GM21515 (cell line): Measurements from ENCODE around the gene PFAS.
"Not testable (repeated sequence)": the region's sequence is repeated elsewhere in the genome, so short reads cannot be mapped to it uniquely, and the experiment has no call there.

Experiments used
- ATAC-seq: cut with Tn5 transposase; IDR thresholded peaks from one replicate; pipeline ENCODE4 v1.9.1; 2021; ENCODE audit not compliant: unreplicated experiment

The PFAS gene

GRCh38 chr17:8248751-8249607 lies at the start of gene PFAS:
Gene PFAS (plus strand): TSS chr17:8249289. CDS start chr17:8253938, 4,649 bp downstream.
- peak; percentile 47 for ATAC-seq

DNA sequence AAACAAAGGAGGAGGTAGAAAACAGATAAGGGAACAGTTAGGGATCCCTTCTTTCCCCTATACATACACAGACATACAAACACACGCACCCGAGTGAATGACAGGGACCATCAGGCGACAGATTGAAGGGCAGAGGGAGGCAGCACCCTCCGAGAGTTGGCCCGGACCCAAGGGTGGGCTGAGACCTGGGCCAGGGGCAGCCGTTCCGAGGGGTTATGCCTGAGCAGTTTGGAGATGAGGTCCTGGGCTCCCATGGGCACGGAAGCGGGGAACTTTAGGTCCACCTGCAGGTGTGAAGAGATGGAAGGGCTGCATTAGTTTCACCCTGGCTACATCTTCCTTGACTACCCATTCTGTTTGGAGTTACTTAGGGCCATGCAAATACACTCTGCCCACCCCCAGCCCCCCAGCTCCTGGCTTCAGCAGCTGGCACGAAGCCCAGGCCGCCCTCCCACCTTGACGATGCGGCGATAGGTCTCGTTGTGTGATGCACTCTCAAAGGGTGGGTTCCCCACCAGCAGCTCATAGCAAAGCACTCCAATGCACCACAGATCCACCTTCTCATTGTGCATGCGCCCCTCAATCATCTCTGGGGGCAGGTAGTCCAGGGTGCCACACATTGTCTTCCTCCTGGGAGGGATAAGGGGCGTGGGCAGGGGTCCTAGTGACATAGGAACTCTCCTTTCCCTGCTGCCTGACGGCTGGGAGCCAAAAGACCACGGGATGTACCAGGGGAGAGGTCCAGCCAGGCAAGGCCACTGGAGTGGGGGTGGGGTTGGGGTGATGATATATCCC lies 44.1 kb upstream of the PFAS start:
- ATAC-seq = no peak

- no peak for ATAC-seq
Observed at GRCh38 chr17:8206536-8206935, 42.6 kb upstream of the PFAS start.

GRCh38 chr17:8209907-8210760 lies 39.0 kb upstream of the PFAS start, which contains the start of gene AURKB:
Gene AURKB (minus strand): TSS chr17:8210575. CDS start chr17:8210224, 351 bp downstream.
- ATAC-seq = peak; percentile 69

DNA sequence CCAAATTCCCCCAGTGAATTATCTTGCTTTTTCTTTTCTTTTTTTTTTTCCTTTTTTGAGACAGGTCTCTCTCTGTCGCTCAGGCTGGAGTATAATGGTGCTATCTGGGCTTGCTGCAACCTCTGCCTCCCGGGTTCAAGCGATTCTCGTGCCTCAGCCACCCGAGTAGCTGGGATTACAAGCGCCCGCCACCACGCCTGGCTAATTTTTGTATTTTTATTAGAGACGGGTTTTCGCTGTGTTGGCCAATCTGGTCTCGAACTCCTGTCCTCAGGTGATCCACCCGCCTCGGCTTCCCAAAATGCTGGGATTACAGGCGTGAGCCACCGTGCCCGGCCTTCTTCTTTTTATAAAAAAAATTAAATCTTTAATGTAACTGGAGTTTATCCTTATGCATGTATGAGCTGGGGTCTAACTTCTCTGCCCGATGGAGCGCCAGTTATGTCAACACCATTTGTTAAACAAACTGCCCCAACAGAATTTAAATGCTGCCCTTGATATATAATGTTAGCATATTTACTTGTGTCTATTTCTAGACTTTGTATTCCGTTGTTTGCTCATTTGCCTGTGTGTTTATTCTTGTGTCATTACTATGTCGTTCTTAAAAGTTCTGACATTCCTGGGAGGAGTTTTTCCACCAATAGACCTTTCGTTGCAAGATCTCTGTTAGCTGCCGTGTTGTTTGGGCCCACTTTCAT lies 38.2 kb upstream of the PFAS start:
- no peak for ATAC-seq

- no peak for ATAC-seq
Observed at GRCh38 chr17:8212312-8213180, 36.5 kb upstream of the PFAS start.

DNA sequence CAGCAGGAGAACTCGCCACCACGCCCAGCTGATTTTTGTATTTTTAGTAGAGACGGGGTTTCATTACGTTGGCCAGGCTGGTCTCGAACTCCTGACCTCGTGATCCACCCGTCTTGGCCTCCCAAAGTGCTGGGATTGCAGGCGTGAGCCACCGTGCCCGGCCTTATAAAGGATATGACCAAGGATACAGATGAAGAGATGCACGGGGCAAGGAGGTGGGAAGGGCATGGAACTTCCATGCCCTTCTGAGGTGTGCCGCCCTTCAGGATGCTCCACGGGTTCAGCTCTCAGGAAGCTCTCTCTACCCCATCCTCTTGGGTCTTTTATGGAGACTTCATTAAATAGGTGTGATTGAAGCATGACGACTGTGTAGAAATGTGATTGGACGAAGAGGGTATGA lies 35.1 kb upstream of the PFAS start:
- not testable (repeated sequence) for ATAC-seq

- ATAC-seq = no peak
Observed at GRCh38 chr17:8220783-8221662, 28.1 kb upstream of the PFAS start.

DNA sequence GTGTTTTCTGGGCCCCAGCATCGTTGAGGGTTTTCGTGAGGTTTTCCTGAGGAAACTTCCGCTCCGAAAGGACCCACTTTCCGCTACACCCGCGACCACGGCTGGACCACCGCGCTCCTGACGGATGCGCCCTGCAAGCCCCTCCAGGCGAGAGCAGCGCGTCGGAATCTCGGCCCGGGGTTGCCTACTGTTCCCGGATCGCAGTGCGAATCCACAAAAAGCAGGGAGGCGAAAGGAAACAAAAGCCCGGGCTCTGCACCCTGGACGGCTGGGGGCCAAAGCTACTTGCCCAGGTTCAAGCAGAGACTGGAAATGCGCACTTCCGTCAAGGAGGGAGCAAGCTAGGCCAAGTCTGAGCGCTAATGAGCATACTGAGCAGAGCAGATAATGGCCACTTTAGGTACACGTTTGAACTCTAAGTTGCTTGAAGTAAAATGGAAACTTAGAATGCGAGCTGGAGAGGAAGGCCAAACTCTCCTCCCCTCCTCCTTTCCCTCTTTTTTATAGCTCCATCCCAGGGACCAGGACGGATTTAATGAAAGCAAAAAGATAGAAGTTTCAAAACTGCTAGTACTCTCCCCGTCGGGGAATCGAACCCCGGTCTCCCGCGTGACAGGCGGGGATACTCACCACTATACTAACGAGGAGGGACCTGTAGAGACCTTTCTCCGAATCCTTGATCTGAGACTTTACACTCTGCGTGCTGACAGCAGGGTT lies 27.3 kb upstream of the PFAS start:
- ATAC-seq = peak; percentile 43

DNA sequence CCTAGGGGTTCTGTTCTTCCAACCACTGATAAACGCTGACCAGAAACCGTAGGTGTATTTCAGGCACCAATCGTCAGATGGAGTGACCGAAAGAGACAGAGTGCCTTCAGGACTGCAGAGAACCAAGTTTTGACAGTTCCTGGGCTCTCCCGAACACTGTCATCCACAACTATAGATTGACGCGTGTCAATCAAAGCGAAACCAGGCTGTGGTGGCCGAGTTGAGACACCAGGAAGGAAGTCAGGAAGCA lies 26.8 kb upstream of the PFAS start:
- peak; percentile 29 for ATAC-seq

GRCh38 chr17:8222630-8223355 lies 26.3 kb upstream of the PFAS start:
- ATAC-seq = peak; percentile 37

- peak; percentile 8 for ATAC-seq
Observed at GRCh38 chr17:8223356-8224126, 25.5 kb upstream of the PFAS start.

DNA sequence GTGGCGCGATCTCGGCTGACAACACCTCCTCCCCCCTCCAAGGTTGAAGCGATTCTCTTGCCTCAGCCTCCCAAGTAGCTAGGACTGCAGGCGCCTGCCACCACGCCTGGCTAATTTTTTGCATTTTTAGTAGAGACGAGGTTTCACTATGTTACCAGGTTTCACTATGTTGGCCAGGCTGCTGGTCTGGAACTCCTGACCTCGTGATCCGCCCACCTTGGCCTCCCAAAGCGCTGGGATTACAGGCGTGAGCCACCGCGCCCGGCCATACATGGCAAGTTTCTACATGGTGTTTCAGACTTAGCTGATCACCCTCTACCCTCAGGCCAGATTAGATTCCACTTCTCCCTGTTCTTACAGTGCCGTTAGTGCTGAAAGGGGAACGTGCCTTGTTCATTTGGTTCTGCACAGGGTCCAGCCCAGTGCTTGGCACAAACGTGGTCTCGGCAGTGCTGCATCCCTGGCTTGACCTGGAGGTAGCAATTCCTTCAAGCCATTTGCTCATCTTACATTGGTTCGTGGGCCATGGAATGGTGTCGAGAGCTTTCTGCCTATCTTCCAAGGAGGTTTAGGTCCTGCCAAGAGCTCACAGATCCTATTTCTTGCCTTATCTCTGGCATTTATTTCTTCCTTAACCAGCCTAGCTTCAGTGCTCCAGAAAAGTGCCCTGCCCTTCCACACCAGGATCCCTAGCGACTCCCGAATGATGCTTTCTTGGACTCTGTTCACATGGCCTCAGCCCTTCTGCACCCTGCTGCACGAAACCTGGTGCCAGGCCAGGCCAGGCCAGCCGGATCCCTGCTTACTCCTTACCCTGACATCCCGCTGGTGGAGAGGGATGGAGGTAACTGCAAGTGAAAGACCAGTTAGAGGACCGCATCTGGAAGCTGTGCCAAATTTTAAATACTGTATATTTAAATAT lies 23.9 kb upstream of the PFAS start:
- ATAC-seq = no peak

DNA sequence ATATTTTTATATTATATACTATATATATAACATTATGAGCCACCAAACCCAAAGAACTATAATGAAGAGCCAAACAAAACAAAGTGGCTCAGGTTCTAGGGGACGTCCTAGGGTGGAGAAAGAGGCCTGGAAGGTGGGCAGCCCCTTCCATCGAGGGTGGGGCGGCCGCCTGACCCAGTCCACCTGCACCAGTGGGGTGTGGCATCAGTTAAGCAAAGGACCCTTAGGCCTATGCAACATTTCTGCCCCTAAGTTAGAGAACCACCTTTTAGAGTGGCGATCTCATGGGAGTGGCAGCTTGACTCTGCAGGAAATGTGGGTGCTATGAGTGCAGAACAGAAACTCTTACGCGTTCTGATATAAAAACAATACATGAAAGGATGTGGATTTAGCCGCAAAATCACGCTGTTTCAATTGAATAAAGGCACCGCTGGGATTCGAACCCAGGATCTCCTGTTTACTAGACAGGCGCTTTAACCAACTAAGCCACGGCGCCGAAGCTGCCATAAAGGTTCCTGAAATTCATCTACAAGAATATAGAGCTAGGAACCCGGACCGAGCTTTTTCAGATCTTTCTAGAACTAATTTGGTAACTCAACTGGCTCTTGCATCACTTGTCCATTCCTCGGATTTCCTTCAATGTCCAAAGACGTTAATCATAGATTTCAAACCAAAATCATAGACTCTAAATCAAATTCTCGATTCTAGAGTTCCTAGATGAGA lies 23.1 kb upstream of the PFAS start:
- ATAC-seq = no peak
